Stimulated activated effector memory CD8-positive, alpha-beta T cell treated with anti-CD3 and anti-CD28 coated beads, Interleukin-12 subunit alpha, Interleukin-12 subunit beta, amount 100 ng/mL, for 72 hours (primary cell): ENCODE data around the gene FAM111B.
"Not testable (repeated sequence)": the region's sequence is repeated elsewhere in the genome, so short reads cannot be mapped to it uniquely, and the experiment has no call there.

Experiments
- ATAC-seq: fragments of 150-1000 bp; cut with Tn5 transposase; 2 replicates; pipeline ENCODE4 v1.10.0; 2021
- DNase-seq, 2 donors: peaks; one replicate each; pipeline ENCODE4 v3.0.0; 2021 to 2022; ENCODE audit warnings: low spot score in 2 of 2
- H3K27ac Mint-ChIP-seq: one replicate; pipeline ENCODE4 v1.8.0; 2022; ENCODE audit warnings: mild to moderate bottlenecking, mixed read lengths
- H3K36me3 Mint-ChIP-seq: one replicate; pipeline ENCODE4 v1.8.0; 2022; ENCODE audit warnings: mild to moderate bottlenecking, mixed read lengths
- H3K4me1 Mint-ChIP-seq: one replicate; pipeline ENCODE4 v1.8.0; 2022; ENCODE audit warnings: mixed read lengths
- H3K4me3 Mint-ChIP-seq: one replicate; pipeline ENCODE4 v1.8.0; 2022; ENCODE audit warnings: mild to moderate bottlenecking, mixed read lengths
- H3K9me3 Mint-ChIP-seq: one replicate; pipeline ENCODE4 v1.8.0; 2022; ENCODE audit warnings: mixed read lengths

The FAM111B gene

GRCh38 chr11:59088162-59088561 is 18.9 kb upstream of the FAM111B start:
- no peak overlapping the region for H3K27ac Mint-ChIP-seq
- H3K4me3 Mint-ChIP-seq = no peak overlapping the region
- H3K9me3 Mint-ChIP-seq = no peaks in the 10 kb centered on the region
- no peak for DNase-seq
- no peak for ATAC-seq
- H3K36me3 Mint-ChIP-seq = no peaks in the 10 kb centered on the region
- no peaks in the 10 kb centered on the region for H3K4me1 Mint-ChIP-seq

GRCh38 chr11:59093576-59093975 is 13.5 kb upstream of the FAM111B start:
- not testable (repeated sequence) for H3K36me3 Mint-ChIP-seq, DNase-seq, H3K9me3 Mint-ChIP-seq, H3K27ac Mint-ChIP-seq, H3K4me3 Mint-ChIP-seq, H3K4me1 Mint-ChIP-seq, ATAC-seq

GRCh38 chr11:59095225-59095624 is 11.8 kb upstream of the FAM111B start:
- H3K4me1 Mint-ChIP-seq, H3K9me3 Mint-ChIP-seq, H3K4me3 Mint-ChIP-seq, ATAC-seq, DNase-seq, H3K36me3 Mint-ChIP-seq, H3K27ac Mint-ChIP-seq: not testable (repeated sequence)

GRCh38 chr11:59095972-59096575 is 11.0 kb upstream of the FAM111B start:
- not testable (repeated sequence) for H3K27ac Mint-ChIP-seq, H3K4me3 Mint-ChIP-seq, H3K4me1 Mint-ChIP-seq, H3K9me3 Mint-ChIP-seq, ATAC-seq, DNase-seq, H3K36me3 Mint-ChIP-seq

GRCh38 chr11:59097113-59097708 is 9.8 kb upstream of the FAM111B start:
- H3K27ac Mint-ChIP-seq = no peak overlapping the region
- H3K4me1 Mint-ChIP-seq = peaks cover 10% of the 10 kb centered on the region
- no peaks in the 10 kb centered on the region for H3K36me3 Mint-ChIP-seq
- peak; percentile 74 for ATAC-seq
- H3K9me3 Mint-ChIP-seq = no peaks in the 10 kb centered on the region
- no peak overlapping the region for H3K4me3 Mint-ChIP-seq
- peak; percentile 39 to 70 for DNase-seq

GRCh38 chr11:59097938-59098337 is 9.1 kb upstream of the FAM111B start:
- not testable (repeated sequence) for DNase-seq, ATAC-seq, H3K36me3 Mint-ChIP-seq, H3K4me3 Mint-ChIP-seq, H3K9me3 Mint-ChIP-seq, H3K27ac Mint-ChIP-seq
- H3K4me1 Mint-ChIP-seq = peaks cover 13% of the 10 kb centered on the region

- Mint-ChIP-seq H3K27ac (no peak overlapping the region), H3K36me3 (peaks cover 6% of the 10 kb centered on the region)
- peak; percentile 64 for ATAC-seq
Observed at GRCh38 chr11:59102259-59102765, 4.7 kb upstream of the FAM111B start.

GRCh38 chr11:59107721-59108120 is 684 bp downstream of the FAM111B start:
- H3K4me1 Mint-ChIP-seq = peaks cover 39% of the 10 kb centered on the region
- not testable (repeated sequence) for H3K9me3 Mint-ChIP-seq
- peak overlapping the region; percentile 82 for H3K4me3 Mint-ChIP-seq
- DNase-seq (peak in 1 of 2 donors; percentile 56), ATAC-seq (peak; percentile 17)
- peaks cover 41% of the 10 kb centered on the region for H3K36me3 Mint-ChIP-seq
- H3K27ac Mint-ChIP-seq = peak overlapping the region; percentile 85

More at GRCh38 chr11:59102259-59102765, 4.7 kb upstream of the FAM111B start:
- DNase-seq = peak; percentile 14 to 64
- Mint-ChIP-seq H3K4me3 (peak overlapping the region; percentile 58), H3K9me3 (no peaks in the 10 kb centered on the region), H3K4me1 (peaks cover 37% of the 10 kb centered on the region)

GRCh38 chr11:59112494-59112893 is 5.5 kb downstream of the FAM111B start:
- H3K4me1 Mint-ChIP-seq = peaks cover 13% of the 10 kb centered on the region
- peaks cover 46% of the 10 kb centered on the region for H3K36me3 Mint-ChIP-seq
- H3K9me3 Mint-ChIP-seq = peaks cover 3% of the 10 kb centered on the region
- DNase-seq = no peak
- ATAC-seq = no peak
- no peak overlapping the region for H3K4me3 Mint-ChIP-seq
- no peak overlapping the region for H3K27ac Mint-ChIP-seq

GRCh38 chr11:59114344-59114743 is 7.3 kb downstream of the FAM111B start:
- DNase-seq = no peak
- Mint-ChIP-seq H3K9me3 (peaks cover 5% of the 10 kb centered on the region), H3K27ac (no peak overlapping the region), H3K36me3 (peaks cover 39% of the 10 kb centered on the region), H3K4me1 (no peaks in the 10 kb centered on the region), H3K4me3 (no peak overlapping the region)
- no peak for ATAC-seq

- no peak overlapping the region for H3K27ac Mint-ChIP-seq
- no peak overlapping the region for H3K4me3 Mint-ChIP-seq
- peaks cover 5% of the 10 kb centered on the region for H3K9me3 Mint-ChIP-seq
- H3K36me3 Mint-ChIP-seq = peaks cover 27% of the 10 kb centered on the region
- no peak for DNase-seq
- ATAC-seq = no peak
- no peaks in the 10 kb centered on the region for H3K4me1 Mint-ChIP-seq
Observed at GRCh38 chr11:59115553-59115952, 8.5 kb downstream of the FAM111B start.

GRCh38 chr11:59117774-59118173 is 10.7 kb downstream of the FAM111B start:
- no peak overlapping the region for H3K4me3 Mint-ChIP-seq
- peaks cover 5% of the 10 kb centered on the region for H3K9me3 Mint-ChIP-seq
- peaks cover 30% of the 10 kb centered on the region for H3K36me3 Mint-ChIP-seq
- ATAC-seq (no peak), DNase-seq (no peak)
- H3K4me1 Mint-ChIP-seq = no peaks in the 10 kb centered on the region
- no peak overlapping the region for H3K27ac Mint-ChIP-seq

- H3K27ac Mint-ChIP-seq = no peak overlapping the region
- ATAC-seq (no peak), DNase-seq (no peak)
- H3K4me3 Mint-ChIP-seq = no peak overlapping the region
- H3K4me1 Mint-ChIP-seq = no peaks in the 10 kb centered on the region
- H3K36me3 Mint-ChIP-seq = peaks cover 26% of the 10 kb centered on the region
- peaks cover 5% of the 10 kb centered on the region for H3K9me3 Mint-ChIP-seq
Observed at GRCh38 chr11:59119826-59120225, 12.8 kb downstream of the FAM111B start.

- Mint-ChIP-seq H3K9me3 (no peaks in the 10 kb centered on the region), H3K36me3 (peaks cover 21% of the 10 kb centered on the region), H3K27ac (peak overlapping the region; percentile 65), H3K4me3 (peak overlapping the region; percentile 56), H3K4me1 (peaks cover 11% of the 10 kb centered on the region)
- DNase-seq = peak; percentile 94 to 96
- ATAC-seq = peak; percentile 99
Observed at GRCh38 chr11:59135648-59136461, 28.8 kb downstream of the FAM111B start.

GRCh38 chr11:59136551-59136950 is 29.5 kb downstream of the FAM111B start:
- peaks cover 21% of the 10 kb centered on the region for H3K36me3 Mint-ChIP-seq
- DNase-seq, ATAC-seq, H3K9me3 Mint-ChIP-seq: not testable (repeated sequence)
- peak overlapping the region; percentile 56 for H3K4me3 Mint-ChIP-seq
- peaks cover 18% of the 10 kb centered on the region for H3K4me1 Mint-ChIP-seq
- peak overlapping the region; percentile 65 for H3K27ac Mint-ChIP-seq
